ENCODE measurements around the gene ITGB1BP1.
A peak's percentile ranks its signal among the peaks of the same experiment; 100 is the strongest.

Gene ITGB1BP1

GRCh38 chr2:9460441-9461017 lies 37.2 kb upstream of the ITGB1BP1 start:
- Histone ChIP-seq H3K4me3 (ENCODE audit: low read depth, low read length) (no peak overlapping the region), H3K36me3 (ENCODE audit: insufficient read depth, low read length) (peaks cover 14% of the 10 kb centered on the region; the same call in 1 of the 2 replicates), H3K79me2 (ENCODE audit: control insufficient read depth, insufficient read depth, low read length, unreplicated experiment) (no peaks in the 10 kb centered on the region), H3K27ac (ENCODE audit: low read depth, low read length) (no peak overlapping the region), H3K27me3 (ENCODE audit: insufficient read depth, low read length) (no peaks in the 10 kb centered on the region), H2AFZ (ENCODE audit: low read length, unreplicated experiment) (no peak overlapping the region), H3K4me1 (ENCODE audit: control insufficient read depth, insufficient read depth, low read length, unreplicated experiment) (no peaks in the 10 kb centered on the region)

GRCh38 chr2:9451231-9451630 lies 27.9 kb upstream of the ITGB1BP1 start:
- Histone ChIP-seq H3K27me3 (ENCODE audit: insufficient read depth, low read length) (no peaks in the 10 kb centered on the region), H3K36me3 (ENCODE audit: insufficient read depth, low read length) (peaks cover 9% of the 10 kb centered on the region), H3K79me2 (ENCODE audit: control insufficient read depth, insufficient read depth, low read length, unreplicated experiment) (no peaks in the 10 kb centered on the region), H2AFZ (ENCODE audit: low read length, unreplicated experiment) (no peak overlapping the region), H3K4me1 (ENCODE audit: control insufficient read depth, insufficient read depth, low read length, unreplicated experiment) (no peaks in the 10 kb centered on the region), H3K4me3 (ENCODE audit: low read depth, low read length) (no peak overlapping the region), H3K27ac (ENCODE audit: low read depth, low read length) (no peak overlapping the region)

GRCh38 chr2:9445089-9445488 lies 21.8 kb upstream of the ITGB1BP1 start:
- H3K27ac ChIP-seq (ENCODE audit: low read depth, low read length): no peak overlapping the region
- no peaks in the 10 kb centered on the region for H3K79me2 ChIP-seq (ENCODE audit: control insufficient read depth, insufficient read depth, low read length, unreplicated experiment)
- no peaks in the 10 kb centered on the region for H3K27me3 ChIP-seq (ENCODE audit: insufficient read depth, low read length)
- no peak overlapping the region for H3K4me3 ChIP-seq (ENCODE audit: low read depth, low read length)
- no peaks in the 10 kb centered on the region for H3K4me1 ChIP-seq (ENCODE audit: control insufficient read depth, insufficient read depth, low read length, unreplicated experiment)
- peaks cover 21% of the 10 kb centered on the region for H3K36me3 ChIP-seq (ENCODE audit: insufficient read depth, low read length)
- no peak overlapping the region for H2AFZ ChIP-seq (ENCODE audit: low read length, unreplicated experiment)

GRCh38 chr2:9443526-9443925 lies 20.2 kb upstream of the ITGB1BP1 start:
- Histone ChIP-seq H3K27ac (ENCODE audit: low read depth, low read length) (no peak overlapping the region), H3K79me2 (ENCODE audit: control insufficient read depth, insufficient read depth, low read length, unreplicated experiment) (no peaks in the 10 kb centered on the region), H3K4me3 (ENCODE audit: low read depth, low read length) (no peak overlapping the region), H3K36me3 (ENCODE audit: insufficient read depth, low read length) (peaks cover 21% of the 10 kb centered on the region), H2AFZ (ENCODE audit: low read length, unreplicated experiment) (no peak overlapping the region), H3K4me1 (ENCODE audit: control insufficient read depth, insufficient read depth, low read length, unreplicated experiment) (peaks cover 4% of the 10 kb centered on the region), H3K27me3 (ENCODE audit: insufficient read depth, low read length) (no peaks in the 10 kb centered on the region)

GRCh38 chr2:9441556-9441955 lies 18.2 kb upstream of the ITGB1BP1 start:
- H3K79me2 ChIP-seq (ENCODE audit: control insufficient read depth, insufficient read depth, low read length, unreplicated experiment): no peaks in the 10 kb centered on the region
- H3K4me1 ChIP-seq (ENCODE audit: control insufficient read depth, insufficient read depth, low read length, unreplicated experiment): peaks cover 4% of the 10 kb centered on the region
- H2AFZ ChIP-seq (ENCODE audit: low read length, unreplicated experiment): no peak overlapping the region
- H3K27ac ChIP-seq (ENCODE audit: low read depth, low read length): no peak overlapping the region
- H3K27me3 ChIP-seq (ENCODE audit: insufficient read depth, low read length): no peaks in the 10 kb centered on the region
- no peak overlapping the region for H3K4me3 ChIP-seq (ENCODE audit: low read depth, low read length)
- H3K36me3 ChIP-seq (ENCODE audit: insufficient read depth, low read length): peaks cover 35% of the 10 kb centered on the region

- Histone ChIP-seq H3K27me3 (ENCODE audit: insufficient read depth, low read length) (no peaks in the 10 kb centered on the region), H3K4me3 (ENCODE audit: low read depth, low read length) (no peak overlapping the region), H3K4me1 (ENCODE audit: control insufficient read depth, insufficient read depth, low read length, unreplicated experiment) (peaks cover 4% of the 10 kb centered on the region), H3K27ac (ENCODE audit: low read depth, low read length) (peak overlapping the region; percentile 77), H3K79me2 (ENCODE audit: control insufficient read depth, insufficient read depth, low read length, unreplicated experiment) (no peaks in the 10 kb centered on the region), H2AFZ (ENCODE audit: low read length, unreplicated experiment) (no peak overlapping the region), H3K36me3 (ENCODE audit: insufficient read depth, low read length) (peaks cover 40% of the 10 kb centered on the region)
Measured at GRCh38 chr2:9440058-9440727, 16.9 kb upstream of the ITGB1BP1 start.

- no peaks in the 10 kb centered on the region for H3K79me2 ChIP-seq (ENCODE audit: control insufficient read depth, insufficient read depth, low read length, unreplicated experiment)
- peaks cover 4% of the 10 kb centered on the region for H3K4me1 ChIP-seq (ENCODE audit: control insufficient read depth, insufficient read depth, low read length, unreplicated experiment)
- peak overlapping the region; percentile 77 for H3K27ac ChIP-seq (ENCODE audit: low read depth, low read length)
- H3K4me3 ChIP-seq (ENCODE audit: low read depth, low read length): no peak overlapping the region
- no peaks in the 10 kb centered on the region for H3K27me3 ChIP-seq (ENCODE audit: insufficient read depth, low read length)
- peaks cover 44% of the 10 kb centered on the region for H3K36me3 ChIP-seq (ENCODE audit: insufficient read depth, low read length)
- H2AFZ ChIP-seq (ENCODE audit: low read length, unreplicated experiment): no peak overlapping the region
Measured at GRCh38 chr2:9439536-9439935, 16.2 kb upstream of the ITGB1BP1 start.

GRCh38 chr2:9434489-9434888 lies 11.2 kb upstream of the ITGB1BP1 start:
- Histone ChIP-seq H2AFZ (ENCODE audit: low read length, unreplicated experiment) (no peak overlapping the region), H3K27me3 (ENCODE audit: insufficient read depth, low read length) (no peaks in the 10 kb centered on the region), H3K79me2 (ENCODE audit: control insufficient read depth, insufficient read depth, low read length, unreplicated experiment) (no peaks in the 10 kb centered on the region), H3K36me3 (ENCODE audit: insufficient read depth, low read length) (peaks cover 36% of the 10 kb centered on the region), H3K27ac (ENCODE audit: low read depth, low read length) (peak overlapping the region; percentile 7; the same call in 1 of the 2 replicates), H3K4me1 (ENCODE audit: control insufficient read depth, insufficient read depth, low read length, unreplicated experiment) (peaks cover 18% of the 10 kb centered on the region), H3K4me3 (ENCODE audit: low read depth, low read length) (no peak overlapping the region)

- H3K27ac ChIP-seq (ENCODE audit: low read depth, low read length): peak overlapping the region; percentile 49
- no peak overlapping the region for H2AFZ ChIP-seq (ENCODE audit: low read length, unreplicated experiment)
- H3K36me3 ChIP-seq (ENCODE audit: insufficient read depth, low read length): peaks cover 17% of the 10 kb centered on the region; the same call in 1 of the 2 replicates
- peaks cover 13% of the 10 kb centered on the region for H3K79me2 ChIP-seq (ENCODE audit: control insufficient read depth, insufficient read depth, low read length, unreplicated experiment)
- H3K27me3 ChIP-seq (ENCODE audit: insufficient read depth, low read length): no peaks in the 10 kb centered on the region
- H3K4me1 ChIP-seq (ENCODE audit: control insufficient read depth, insufficient read depth, low read length, unreplicated experiment): peaks cover 29% of the 10 kb centered on the region
- H3K4me3 ChIP-seq (ENCODE audit: low read depth, low read length): no peak overlapping the region
Measured at GRCh38 chr2:9430316-9431293, 7.3 kb upstream of the ITGB1BP1 start.

- H3K27me3 ChIP-seq (ENCODE audit: insufficient read depth, low read length): no peaks in the 10 kb centered on the region
- H3K4me3 ChIP-seq (ENCODE audit: low read depth, low read length): no peak overlapping the region
- peak overlapping the region; percentile 49 for H3K27ac ChIP-seq (ENCODE audit: low read depth, low read length)
- peaks cover 13% of the 10 kb centered on the region; the same call in 1 of the 2 replicates for H3K36me3 ChIP-seq (ENCODE audit: insufficient read depth, low read length)
- no peak overlapping the region for H2AFZ ChIP-seq (ENCODE audit: low read length, unreplicated experiment)
- H3K4me1 ChIP-seq (ENCODE audit: control insufficient read depth, insufficient read depth, low read length, unreplicated experiment): peaks cover 37% of the 10 kb centered on the region
- peaks cover 29% of the 10 kb centered on the region for H3K79me2 ChIP-seq (ENCODE audit: control insufficient read depth, insufficient read depth, low read length, unreplicated experiment)
Measured at GRCh38 chr2:9428965-9429577, 5.7 kb upstream of the ITGB1BP1 start.
